ENCODE measurements around the gene PHLDB2. TPM values are rescaled to one million over a fixed set of nuclear protein-coding genes. Genes with fewer than 3 reads are reported as not detected.

The PHLDB2 gene
- total RNA-seq, 1 experiment from 2014 or later = 143 TPM

GRCh38 chr3:111837112-111837511 is 22.0 kb upstream of the PHLDB2 start:
- Histone ChIP-seq H3K9me3 (ENCODE audit: control insufficient read depth in 1 of 2, insufficient read depth in 1 of 2, low read depth in 1 of 2, low read length in 2 of 2) (no peaks in the 10 kb centered on the region), H3K9ac (ENCODE audit: low read length) (no peak overlapping the region), H3K27ac (ENCODE audit: low read depth, low read length) (no peak overlapping the region), H2AFZ (ENCODE audit: low read depth, low read length, poor library complexity, severe bottlenecking) (no peak overlapping the region), H3K4me1 (ENCODE audit: control insufficient read depth in 1 of 2, insufficient read depth in 2 of 2, low read length in 2 of 2) (no peaks in the 10 kb centered on the region), H4K20me1 (ENCODE audit: insufficient read depth) (no peaks in the 10 kb centered on the region), H3K36me3 (ENCODE audit: control insufficient read depth in 1 of 2, insufficient read depth in 2 of 2, low read length in 2 of 2) (no peaks in the 10 kb centered on the region), H3K9me2 (ENCODE audit: insufficient read depth) (no peaks in the 10 kb centered on the region), H3K79me2 (ENCODE audit: insufficient read depth, low read length) (no peaks in the 10 kb centered on the region), H3K4me2 (ENCODE audit: low read length) (no peak overlapping the region), H3K4me3 (replicated peaks in 1 of 2; ENCODE audit: low read depth in 1 of 2, low read length in 2 of 2) (no peak overlapping the region), H3K27me3 (ENCODE audit: insufficient read depth, low read length) (no peaks in the 10 kb centered on the region)
- DNase-seq (ENCODE audit: low read depth, low spot score) = no peak
- ATAC-seq = no peak
- ChIA-PET POLR2A (no interaction called here), CTCF (no interaction called here), RAD21 (ENCODE audit: low non-redundant PET in 1 of 2, low total read pairs in 2 of 2, uncharacterized antibody in 2 of 2, unreplicated experiment in 2 of 2) (no interaction called here)
- intact Hi-C loops (cut with micrococcal nuclease) = no loop called here
- TF ChIP-seq ATF3 (IDR thresholded peaks at IDR 0.05) (no peak), POLR2AphosphoS5 (IDR thresholded peaks at IDR 0.05; ENCODE audit: low read depth, low read length) (no peak), EZH2phosphoT487 (IDR thresholded peaks at IDR 0.05; ENCODE audit: borderline replicate concordance) (no peak), EGR1 (IDR thresholded peaks at IDR 0.05; ENCODE audit: low read depth) (no peak), REST (IDR thresholded peaks at IDR 0.05; ENCODE audit: low read depth) (no peak)
- BruUV-seq (replicated peaks) = no TSS peak

- Histone ChIP-seq H3K9ac (ENCODE audit: low read length) (no peak overlapping the region), H3K79me2 (ENCODE audit: insufficient read depth, low read length) (no peaks in the 10 kb centered on the region), H3K4me1 (ENCODE audit: control insufficient read depth in 1 of 2, insufficient read depth in 2 of 2, low read length in 2 of 2) (no peaks in the 10 kb centered on the region), H4K20me1 (ENCODE audit: insufficient read depth) (no peaks in the 10 kb centered on the region), H3K27me3 (ENCODE audit: insufficient read depth, low read length) (no peaks in the 10 kb centered on the region), H3K4me3 (replicated peaks in 1 of 2; ENCODE audit: low read depth in 1 of 2, low read length in 2 of 2) (no peak overlapping the region), H3K9me2 (ENCODE audit: insufficient read depth) (no peaks in the 10 kb centered on the region), H3K4me2 (ENCODE audit: low read length) (no peak overlapping the region), H3K36me3 (ENCODE audit: control insufficient read depth in 1 of 2, insufficient read depth in 2 of 2, low read length in 2 of 2) (no peaks in the 10 kb centered on the region), H3K27ac (ENCODE audit: low read depth, low read length) (no peak overlapping the region), H2AFZ (ENCODE audit: low read depth, low read length, poor library complexity, severe bottlenecking) (no peak overlapping the region), H3K9me3 (ENCODE audit: control insufficient read depth in 1 of 2, insufficient read depth in 1 of 2, low read depth in 1 of 2, low read length in 2 of 2) (no peaks in the 10 kb centered on the region)
- ATAC-seq = no peak
- RAD21 ChIA-PET (ENCODE audit: low non-redundant PET in 1 of 2, low total read pairs in 2 of 2, uncharacterized antibody in 2 of 2, unreplicated experiment in 2 of 2) = no interaction called here
- POLR2A ChIA-PET = no interaction called here
- CTCF ChIA-PET = no interaction called here
- no TSS peak for BruUV-seq (replicated peaks)
- intact Hi-C loops (cut with micrococcal nuclease) = no loop called here
- no peak for DNase-seq (ENCODE audit: low read depth, low spot score)
- no peak for TF ChIP-seq SIN3A (IDR thresholded peaks at IDR 0.05; ENCODE audit: low read depth)
- no peak for TF ChIP-seq EZH2phosphoT487 (IDR thresholded peaks at IDR 0.05; ENCODE audit: borderline replicate concordance)
- no peak for TF ChIP-seq EGR1 (IDR thresholded peaks at IDR 0.05; ENCODE audit: low read depth)
- TF ChIP-seq YY1 (IDR thresholded peaks at IDR 0.05; ENCODE audit: extremely low read depth, insufficient replicate concordance, low read depth, low read length) = no peak
- TF ChIP-seq ATF3 (IDR thresholded peaks at IDR 0.05) = no peak
- TF ChIP-seq FOSL1 (IDR thresholded peaks at IDR 0.05; ENCODE audit: low read depth) = no peak
- TF ChIP-seq ELF1 (IDR thresholded peaks at IDR 0.05; ENCODE audit: borderline replicate concordance, low read depth) = no peak
- TF ChIP-seq EZH2 (IDR thresholded peaks at IDR 0.05) = no peak
- no peak for TF ChIP-seq CTCF (IDR thresholded peaks at IDR 0.05 in 2 of 3, conservative IDR thresholded peaks at IDR 0.05 in 1 of 3; ENCODE audit: borderline replicate concordance in 1 of 3, insufficient read depth in 1 of 3, low read depth in 2 of 3, low read length in 2 of 3)
- no peak for TF ChIP-seq POLR2AphosphoS5 (IDR thresholded peaks at IDR 0.05; ENCODE audit: low read depth, low read length)
- TF ChIP-seq ZFX (IDR thresholded peaks at IDR 0.05) = no peak
- no peak for TF ChIP-seq POLR2A (IDR thresholded peaks at IDR 0.05; ENCODE audit: borderline replicate concordance, extremely low read depth, insufficient read depth, insufficient read length)
- no peak for TF ChIP-seq TCF7L2 (IDR thresholded peaks at IDR 0.05; ENCODE audit: borderline replicate concordance, extremely low read depth, insufficient read depth, insufficient read length)
Measured at GRCh38 chr3:111838133-111838532, 20.9 kb upstream of the PHLDB2 start.
